HEK293T (cell line): ENCODE data around the gene CYRIA.

Experiments used
- CTCF ChIA-PET: fragments of 350-600 bp; formaldehyde crosslinking; extraction: SDS; loops from one replicate; lab custom pipeline; 2021; ENCODE audit warnings: antibody characterized with exemption, inconsistent platforms; lab: Yijun Ruan, JAX
- POLR2A ChIA-PET: fragments of 350-600 bp; formaldehyde crosslinking; extraction: SDS; loops from one replicate; lab custom pipeline; 2020; ENCODE audit warnings: antibody characterized with exemption, inconsistent platforms; lab: Yijun Ruan, JAX
- DNase-seq: peaks from one replicate; pipeline ENCODE4 v3.0.0; 2012; ENCODE audit warnings: mixed read lengths; ENCODE audit errors: extremely low spot score
- ARNT ChIP-seq: fragments of 450-650 bp; IDR thresholded peaks from 2 replicates; pipeline ENCODE4 v1.6.1; 2017; ENCODE audit warnings: mild to moderate bottlenecking
- BHLHE40 ChIP-seq: fragments of 450-650 bp; IDR thresholded peaks from 2 replicates; pipeline ENCODE4 v1.6.1; 2016; ENCODE audit warnings: mild to moderate bottlenecking, moderate library complexity, borderline replicate concordance
- CTBP1 ChIP-seq: fragments of 450-650 bp; IDR thresholded peaks from 2 replicates; pipeline ENCODE4 v1.6.1; 2016; ENCODE audit warnings: borderline replicate concordance
- ELF4 ChIP-seq: fragments of 450-650 bp; IDR thresholded peaks from 2 replicates; pipeline ENCODE4 v1.6.1; 2017; ENCODE audit warnings: antibody characterized with exemption
- FOXA1 ChIP-seq: fragments of 450-650 bp; IDR thresholded peaks from 2 replicates; pipeline ENCODE4 v1.6.1; 2016; ENCODE audit warnings: mild to moderate bottlenecking
- FOXK2 ChIP-seq: fragments of 450-650 bp; IDR thresholded peaks from 2 replicates; pipeline ENCODE4 v1.6.1; 2016; ENCODE audit warnings: mild to moderate bottlenecking
- FOXM1 ChIP-seq: fragments of 450-650 bp; IDR thresholded peaks from 2 replicates; pipeline ENCODE4 v1.6.1; 2017; ENCODE audit warnings: mild to moderate bottlenecking, borderline replicate concordance
- HDGF ChIP-seq: fragments of 450-650 bp; IDR thresholded peaks from 2 replicates; pipeline ENCODE4 v1.6.1; 2017; ENCODE audit warnings: antibody characterized with exemption, borderline replicate concordance
- L3MBTL2 ChIP-seq: fragments of 450-650 bp; conservative IDR thresholded peaks from 2 replicates; pipeline ENCODE4 v1.6.1; 2016; ENCODE audit warnings: mild to moderate bottlenecking
- LEF1 ChIP-seq: fragments of 450-650 bp; IDR thresholded peaks from 2 replicates; pipeline ENCODE4 v1.6.1; 2017; ENCODE audit warnings: mild to moderate bottlenecking, borderline replicate concordance
- NFRKB ChIP-seq: fragments of 450-650 bp; IDR thresholded peaks from 2 replicates; pipeline ENCODE4 v1.6.1; 2016; ENCODE audit warnings: mild to moderate bottlenecking, moderate library complexity
- SP1 ChIP-seq: fragments of 450-650 bp; IDR thresholded peaks from 2 replicates; pipeline ENCODE4 v1.6.1; 2017
- SUZ12 ChIP-seq: fragments of 450-650 bp; IDR thresholded peaks from 2 replicates; pipeline ENCODE4 v1.6.1; 2016; ENCODE audit warnings: mild to moderate bottlenecking
- TARDBP ChIP-seq: fragments of 450-650 bp; IDR thresholded peaks from 2 replicates; pipeline ENCODE4 v1.6.1; 2016
- ZNF384 ChIP-seq: fragments of 450-650 bp; IDR thresholded peaks from 2 replicates; pipeline ENCODE4 v1.6.1; 2016
- TF ChIP-seq, protein P1 (sequence below): fragments of 450-650 bp; IDR thresholded peaks from 2 replicates; pipeline ENCODE4 v1.6.1; 2016

The CYRIA gene

GRCh38 chr2:16650287-16651249 lies 15.1 kb downstream of the CYRIA start:
- ChIA-PET POLR2A (no interaction called here), CTCF (no interaction called here)
- no peak for TF ChIP-seq ZNF384
- no peak for TF ChIP-seq NFRKB
- no peak for TF ChIP-seq FOXK2
- TF ChIP-seq BHLHE40: no peak
- TF ChIP-seq FOXM1: no peak
- TF ChIP-seq SP1: no peak
- no peak for TF ChIP-seq HDGF
- no peak for TF ChIP-seq L3MBTL2
- no peak for TF ChIP-seq ELF4
- TF ChIP-seq ARNT: no peak
- TF ChIP-seq TARDBP: no peak
- TF ChIP-seq, protein P1, sequence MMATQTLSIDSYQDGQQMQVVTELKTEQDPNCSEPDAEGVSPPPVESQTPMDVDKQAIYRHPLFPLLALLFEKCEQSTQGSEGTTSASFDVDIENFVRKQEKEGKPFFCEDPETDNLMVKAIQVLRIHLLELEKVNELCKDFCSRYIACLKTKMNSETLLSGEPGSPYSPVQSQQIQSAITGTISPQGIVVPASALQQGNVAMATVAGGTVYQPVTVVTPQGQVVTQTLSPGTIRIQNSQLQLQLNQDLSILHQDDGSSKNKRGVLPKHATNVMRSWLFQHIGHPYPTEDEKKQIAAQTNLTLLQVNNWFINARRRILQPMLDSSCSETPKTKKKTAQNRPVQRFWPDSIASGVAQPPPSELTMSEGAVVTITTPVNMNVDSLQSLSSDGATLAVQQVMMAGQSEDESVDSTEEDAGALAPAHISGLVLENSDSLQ: no peak
- TF ChIP-seq FOXA1: no peak
- no peak for TF ChIP-seq SUZ12
- no peak for TF ChIP-seq CTBP1
- TF ChIP-seq LEF1: no peak
- DNase-seq: no peak

- ChIA-PET CTCF (no interaction called here), POLR2A (no interaction called here)
- no peak for DNase-seq
- no peak for TF ChIP-seq TARDBP
- no peak for TF ChIP-seq FOXM1
- no peak for TF ChIP-seq BHLHE40
- TF ChIP-seq CTBP1: no peak
- no peak for TF ChIP-seq SUZ12
- TF ChIP-seq, protein P1: no peak
Measured at GRCh38 chr2:16649353-16650286, 16.0 kb downstream of the CYRIA start.

DNA sequence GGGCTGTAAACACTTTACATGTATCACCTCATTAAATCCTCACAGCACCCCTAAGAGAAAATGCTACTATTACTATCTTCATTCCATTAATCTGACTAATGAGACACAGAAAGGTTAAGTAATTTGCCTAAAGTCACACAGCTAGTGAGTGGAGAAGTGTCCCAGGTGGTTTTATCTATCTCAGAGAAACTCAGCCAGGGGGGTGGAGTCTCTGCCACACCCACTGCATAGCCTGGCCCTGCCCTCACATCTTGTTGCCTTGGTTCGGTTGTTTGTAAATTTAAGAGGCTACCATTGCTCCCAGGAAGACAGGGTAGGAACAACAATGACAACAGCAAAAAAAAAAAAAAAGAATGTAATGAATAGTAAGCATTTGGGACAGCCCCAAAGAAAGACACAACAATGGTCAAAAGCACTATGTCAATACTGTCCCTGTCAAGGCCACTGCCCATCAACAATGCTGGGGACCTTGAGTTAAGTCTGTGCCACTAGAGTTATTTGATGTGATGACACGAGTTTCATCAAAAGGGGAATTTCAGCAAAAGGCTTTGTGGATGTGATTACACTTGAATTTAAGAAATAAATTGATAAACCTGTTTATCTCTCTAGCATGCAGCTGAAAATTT lies 17.5 kb downstream of the CYRIA start:
- POLR2A ChIA-PET: no interaction called here
- CTCF ChIA-PET: no interaction called here
- no peak for DNase-seq
- TF ChIP-seq ZNF384 (no peak), NFRKB (no peak), ELF4 (no peak), FOXK2 (no peak), CTBP1 (no peak), HDGF (no peak), FOXM1 (no peak)
- TF ChIP-seq, protein P1: no peak

DNA sequence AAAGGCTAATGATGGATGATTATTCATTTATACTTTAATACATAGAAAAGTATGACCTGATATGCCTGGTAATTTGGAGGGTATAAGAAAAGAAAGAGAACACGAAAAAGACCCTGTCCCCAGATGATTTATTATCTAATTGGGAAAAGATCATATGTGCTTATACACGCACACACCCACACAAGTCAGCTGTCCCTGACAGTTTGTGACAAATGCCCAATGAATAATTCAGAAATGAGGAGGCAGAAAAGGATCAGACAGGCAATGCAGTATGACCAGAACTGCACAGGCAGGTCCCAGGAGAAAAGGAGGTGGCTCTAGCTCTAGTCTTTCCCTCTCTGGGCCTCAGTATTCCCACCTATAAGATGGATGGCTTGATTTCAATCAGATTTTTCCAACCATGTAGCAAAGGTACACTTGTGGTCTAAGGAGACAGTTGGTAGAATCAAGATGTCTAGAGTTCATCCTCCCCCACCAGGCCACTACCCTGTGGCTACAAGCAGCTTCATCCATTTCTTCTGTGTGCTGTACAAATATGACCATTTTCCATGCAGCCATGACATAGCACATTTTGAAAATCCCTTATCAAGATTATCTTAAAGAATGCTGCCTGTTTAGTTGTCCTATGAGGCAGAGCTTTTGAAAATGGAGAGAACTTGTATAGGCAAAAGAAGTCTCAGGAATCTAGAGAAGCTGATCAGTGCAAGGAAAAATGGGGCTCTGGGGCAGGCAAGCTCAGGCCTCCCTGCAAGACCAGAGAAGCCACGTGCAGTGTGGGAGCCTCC lies 19.7 kb downstream of the CYRIA start:
- ChIA-PET CTCF (no interaction called here), POLR2A (no interaction called here)
- TF ChIP-seq CTBP1: no peak
- no peak for TF ChIP-seq SUZ12
- TF ChIP-seq NFRKB: no peak
- TF ChIP-seq ELF4: no peak
- TF ChIP-seq FOXM1: no peak
- no peak for TF ChIP-seq L3MBTL2
- no peak for TF ChIP-seq ZNF384
- TF ChIP-seq FOXK2: no peak
- no peak for TF ChIP-seq BHLHE40
- no peak for TF ChIP-seq HDGF
- TF ChIP-seq, protein P1: no peak
- no peak for TF ChIP-seq SP1
- TF ChIP-seq ARNT: no peak
- TF ChIP-seq FOXA1: no peak
- no peak for TF ChIP-seq LEF1
- TF ChIP-seq TARDBP: no peak
- DNase-seq: no peak
